Colonic mucosa (tissue), 4 donors: ENCODE data around the gene EML4. TPM values are rescaled to one million over a fixed set of nuclear protein-coding genes. Genes with fewer than 3 reads are reported as not detected.
"Not testable (repeated sequence)": the region's sequence is repeated elsewhere in the genome, so short reads cannot be mapped to it uniquely, and the experiment has no call there.

Experiments
- DNase-seq: peaks from one replicate; pipeline ENCODE4 v3.0.0-alpha.2; 2020
- H3K27ac ChIP-seq: fragments of 200-600 bp; one replicate; pipeline ENCODE4 v1.8.0; 2021
- H3K27me3 ChIP-seq: fragments of 200-600 bp; one replicate; pipeline ENCODE4 v1.8.0; 2021
- H3K36me3 ChIP-seq: fragments of 200-600 bp; one replicate; pipeline ENCODE4 v1.8.0; 2021
- H3K4me1 ChIP-seq: fragments of 200-600 bp; one replicate; pipeline ENCODE4 v1.8.0; 2021; ENCODE audit warnings: mild to moderate bottlenecking
- H3K4me3 ChIP-seq: fragments of 200-600 bp; one replicate; pipeline ENCODE4 v1.8.0; 2021
- H3K9ac ChIP-seq, 2 donors: one replicate each; pipeline ENCODE4 v1.7.0; 2013; ENCODE audit warnings: control low read depth in 2 of 2, low read depth in 2 of 2, low read length in 2 of 2
- H3K9me3 ChIP-seq: fragments of 200-600 bp; one replicate; pipeline ENCODE4 v1.8.0; 2021
- intact Hi-C: fragments of 100-400 bp; cut with DNase I; formaldehyde crosslinking; loops from one replicate; pipeline ENCODE4 v1.14.1; 2022
- total RNA-seq, 2 donors: library from RNA; stranded (reverse); fragmentation: NEBNext Ultra II Directional in 1 of 2; extraction: Animal tissue kit (Norgen Biotek cat#: 25700) in 1 of 2; gene quantifications; one replicate each; pipeline ENCODE4 v1.2.1, GENCODE V29; 2021
- TF ChIP-seq, protein P1 (sequence below): fragments of 200-600 bp; IDR thresholded peaks from one replicate; pipeline ENCODE4 v1.8.0; 2022; ENCODE audit warnings: antibody characterized with exemption, mild to moderate bottlenecking
- donor health status: healthy.
- donor health status: DM: no; HTN: no; CAD: no.
- donor health status: DM: no; HTN: no; CAD: no.

Gene EML4
- total RNA-seq, 2 donors from 2014 or later = 82.1 to 103 TPM

DNA sequence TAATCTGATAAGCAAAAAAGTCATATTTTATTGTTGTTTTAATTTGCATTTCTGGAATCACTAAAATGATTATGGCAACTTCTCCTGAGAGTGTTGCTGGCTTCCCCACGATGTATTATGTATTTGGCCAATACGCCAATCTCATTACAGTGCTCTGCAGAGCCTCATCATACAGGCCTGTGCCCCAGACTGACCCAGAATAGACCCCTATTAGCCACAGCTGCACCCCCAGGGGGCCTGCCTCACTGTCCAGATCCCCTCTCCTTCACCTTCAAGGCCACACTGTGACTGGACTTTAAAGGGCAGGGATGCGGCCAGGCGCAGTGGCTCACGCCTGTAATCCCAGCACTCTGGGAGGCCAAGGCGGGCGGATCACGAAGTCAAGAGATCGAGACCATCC, 209.3 kb downstream of the EML4 start:
- DNase-seq = no peak
- no peak overlapping the region for H3K4me3 ChIP-seq
- H3K27ac ChIP-seq = no peak overlapping the region
- intact Hi-C loops = no loop called here
- TF ChIP-seq, protein P1, sequence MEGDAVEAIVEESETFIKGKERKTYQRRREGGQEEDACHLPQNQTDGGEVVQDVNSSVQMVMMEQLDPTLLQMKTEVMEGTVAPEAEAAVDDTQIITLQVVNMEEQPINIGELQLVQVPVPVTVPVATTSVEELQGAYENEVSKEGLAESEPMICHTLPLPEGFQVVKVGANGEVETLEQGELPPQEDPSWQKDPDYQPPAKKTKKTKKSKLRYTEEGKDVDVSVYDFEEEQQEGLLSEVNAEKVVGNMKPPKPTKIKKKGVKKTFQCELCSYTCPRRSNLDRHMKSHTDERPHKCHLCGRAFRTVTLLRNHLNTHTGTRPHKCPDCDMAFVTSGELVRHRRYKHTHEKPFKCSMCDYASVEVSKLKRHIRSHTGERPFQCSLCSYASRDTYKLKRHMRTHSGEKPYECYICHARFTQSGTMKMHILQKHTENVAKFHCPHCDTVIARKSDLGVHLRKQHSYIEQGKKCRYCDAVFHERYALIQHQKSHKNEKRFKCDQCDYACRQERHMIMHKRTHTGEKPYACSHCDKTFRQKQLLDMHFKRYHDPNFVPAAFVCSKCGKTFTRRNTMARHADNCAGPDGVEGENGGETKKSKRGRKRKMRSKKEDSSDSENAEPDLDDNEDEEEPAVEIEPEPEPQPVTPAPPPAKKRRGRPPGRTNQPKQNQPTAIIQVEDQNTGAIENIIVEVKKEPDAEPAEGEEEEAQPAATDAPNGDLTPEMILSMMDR = no peak
- no peak overlapping the region for H3K9ac ChIP-seq
- H3K9me3 ChIP-seq = no peaks in the 10 kb centered on the region
- H3K4me1 ChIP-seq = peaks cover 6% of the 10 kb centered on the region
- no peaks in the 10 kb centered on the region for H3K27me3 ChIP-seq
- H3K36me3 ChIP-seq = no peaks in the 10 kb centered on the region

DNA sequence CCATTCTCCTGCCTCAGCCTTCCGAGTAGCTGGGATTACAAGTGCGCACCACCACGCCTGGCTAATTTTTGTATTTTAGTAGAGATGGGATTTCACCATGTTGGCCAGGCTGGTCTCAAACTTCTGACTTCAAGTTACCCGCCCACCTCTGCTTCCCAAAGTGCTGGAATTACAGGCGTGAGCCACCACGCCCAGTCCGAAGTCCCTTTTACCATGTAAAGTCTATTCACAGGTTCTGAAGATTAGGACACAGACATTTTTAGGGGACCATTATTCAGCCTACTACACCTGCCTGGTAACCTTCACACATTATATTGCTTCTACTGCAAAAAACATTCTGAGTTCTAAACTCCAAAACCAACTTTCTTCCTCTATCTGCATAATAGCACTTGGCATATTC, 210.9 kb downstream of the EML4 start:
- H3K4me3 ChIP-seq, H3K9ac ChIP-seq, H3K4me1 ChIP-seq, H3K27me3 ChIP-seq, H3K27ac ChIP-seq, intact Hi-C loops, H3K9me3 ChIP-seq, H3K36me3 ChIP-seq: not testable (repeated sequence)
- DNase-seq = peak; percentile 76

DNA sequence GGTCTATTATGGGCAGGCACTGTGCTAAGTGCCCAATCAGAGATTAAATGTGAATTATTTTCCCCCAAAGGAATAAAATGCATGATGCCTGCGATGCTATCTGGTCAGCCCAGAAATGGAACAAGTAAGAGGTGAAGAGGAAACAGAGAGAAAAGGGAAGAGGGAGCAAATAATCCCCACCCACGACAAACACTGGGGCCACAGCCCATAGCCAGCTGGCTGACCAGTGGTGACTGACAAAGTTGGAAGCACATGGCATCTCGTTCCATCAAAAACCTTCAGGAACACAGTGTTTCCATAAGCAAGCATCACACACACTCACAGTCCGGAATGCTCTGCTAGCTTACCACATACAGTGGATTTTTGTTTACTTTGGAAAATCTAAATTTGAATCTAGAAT, 213.0 kb downstream of the EML4 start:
- intact Hi-C loops = no loop called here
- H3K27me3 ChIP-seq = no peaks in the 10 kb centered on the region
- DNase-seq = peak; percentile 26
- H3K27ac ChIP-seq = no peak overlapping the region
- H3K4me1 ChIP-seq = peaks cover 6% of the 10 kb centered on the region
- no peak overlapping the region for H3K4me3 ChIP-seq
- no peaks in the 10 kb centered on the region for H3K36me3 ChIP-seq
- H3K9me3 ChIP-seq = no peaks in the 10 kb centered on the region
- TF ChIP-seq, protein P1 = no peak
- no peak overlapping the region for H3K9ac ChIP-seq

Other genes with a start within 250 kb of the EML4 start
- 100 to 1,000 TPM in 1 of 2 donors, 10 to 100 TPM in 1; 61.3 to 125 TPM for gene PKDCC, start 121.3 kb upstream of the EML4 start, total RNA-seq
- 100 to 1,000 TPM; 128 to 131 TPM for gene COX7A2L, start 191.9 kb downstream of the EML4 start, total RNA-seq